CD8-positive, alpha-beta memory T cell (primary cell): ENCODE results near the gene PSMA8. TPM values are rescaled to one million over a fixed set of nuclear protein-coding genes. Genes with fewer than 3 reads are reported as not detected.
A peak's percentile ranks its signal among the peaks of the same experiment; 100 is the strongest.

Source experiments
- CTCF ChIA-PET: fragments of 350-600 bp; sonication (Branson Sonifier 250); formaldehyde crosslinking; loops from one replicate; lab custom pipeline; 2021; ENCODE audit warnings: antibody characterized with exemption; lab: Charles Lee
- POLR2A ChIA-PET: fragments of 350-600 bp; sonication (Branson Sonifier 250); formaldehyde crosslinking; loops from one replicate; lab custom pipeline; 2021; ENCODE audit warnings: antibody characterized with exemption; lab: Charles Lee
- DNase-seq, 5 donors: peaks; one replicate each; pipeline versions ENCODE4 v3.0.0 to v3.0.0-alpha.2; 2020 to 2022; ENCODE audit warnings: mixed read lengths in 1 of 5
- H3K27ac ChIP-seq: one replicate; pipeline ENCODE4 v1.7.0; 2013; ENCODE audit warnings: low read depth, mild to moderate bottlenecking, low read length, moderate library complexity
- H3K27me3 ChIP-seq: 2 replicates; pipeline ENCODE4 v1.7.0; 2013; ENCODE audit warnings: low read length, mild to moderate bottlenecking; ENCODE audit not compliant: insufficient read depth, poor library complexity, severe bottlenecking
- H3K36me3 ChIP-seq: 2 replicates; pipeline ENCODE4 v1.7.0; 2013; ENCODE audit warnings: mild to moderate bottlenecking, low read length, moderate library complexity; ENCODE audit not compliant: insufficient read depth
- H3K4me1 ChIP-seq: 2 replicates; pipeline ENCODE4 v1.7.0; 2013; ENCODE audit warnings: mild to moderate bottlenecking, low read length, moderate library complexity; ENCODE audit not compliant: insufficient read depth
- H3K4me3 ChIP-seq: 2 replicates; pipeline ENCODE4 v1.7.0; 2013; ENCODE audit warnings: mild to moderate bottlenecking, low read length
- H3K9me3 ChIP-seq: 2 replicates; pipeline ENCODE4 v1.7.0; 2013; ENCODE audit warnings: mild to moderate bottlenecking, low read length
- H3K27ac Mint-ChIP-seq, 8 donors: one replicate each; pipeline ENCODE4 v1.8.0; 2020 to 2021; ENCODE audit warnings: mixed read lengths in 8 of 8, mild to moderate bottlenecking in 6 of 8, inconsistent platforms in 3 of 8, moderate library complexity in 3 of 8
- H3K27me3 Mint-ChIP-seq, 2 donors: one replicate each; pipeline ENCODE4 v1.8.0; 2020 to 2021; ENCODE audit warnings: mixed read lengths in 2 of 2, mild to moderate bottlenecking in 1 of 2, moderate library complexity in 1 of 2
- H3K36me3 Mint-ChIP-seq, 3 donors: one replicate each; pipeline ENCODE4 v1.8.0; 2020 to 2021; ENCODE audit warnings: mixed read lengths in 3 of 3, inconsistent platforms in 1 of 3, mild to moderate bottlenecking in 1 of 3
- H3K4me1 Mint-ChIP-seq, 3 donors: one replicate each; pipeline ENCODE4 v1.8.0; 2020 to 2021; ENCODE audit warnings: mixed read lengths in 3 of 3, inconsistent platforms in 1 of 3, mild to moderate bottlenecking in 1 of 3
- H3K4me3 Mint-ChIP-seq, 7 donors: one replicate each; pipeline ENCODE4 v1.8.0; 2020 to 2021; ENCODE audit warnings: mixed read lengths in 7 of 7, mild to moderate bottlenecking in 6 of 7, moderate library complexity in 4 of 7, inconsistent platforms in 2 of 7
- H3K9me3 Mint-ChIP-seq, 5 donors: one replicate each; pipeline ENCODE4 v1.8.0; 2020 to 2022; ENCODE audit warnings: mixed read lengths in 5 of 5, mild to moderate bottlenecking in 3 of 5, moderate library complexity in 2 of 5, inconsistent platforms in 1 of 5
- polyA plus RNA-seq: library from polyadenylated mRNA; unstranded; fragments of 300-500 nt; fragmentation: Illumina TruSeq; gene quantifications from one replicate; pipeline ENCODE4 v1.2.3, GENCODE V29; 2021
- total RNA-seq, 2 experiments: library from RNA; stranded (reverse); gene quantifications; one replicate each; pipeline ENCODE4 v1.2.3, GENCODE V29; 2021

Gene PSMA8
- total and polyA plus RNA-seq, 3 experiments from 2014 or later, result 1.4 to 2.1 (median 1.7) TPM

DNA sequence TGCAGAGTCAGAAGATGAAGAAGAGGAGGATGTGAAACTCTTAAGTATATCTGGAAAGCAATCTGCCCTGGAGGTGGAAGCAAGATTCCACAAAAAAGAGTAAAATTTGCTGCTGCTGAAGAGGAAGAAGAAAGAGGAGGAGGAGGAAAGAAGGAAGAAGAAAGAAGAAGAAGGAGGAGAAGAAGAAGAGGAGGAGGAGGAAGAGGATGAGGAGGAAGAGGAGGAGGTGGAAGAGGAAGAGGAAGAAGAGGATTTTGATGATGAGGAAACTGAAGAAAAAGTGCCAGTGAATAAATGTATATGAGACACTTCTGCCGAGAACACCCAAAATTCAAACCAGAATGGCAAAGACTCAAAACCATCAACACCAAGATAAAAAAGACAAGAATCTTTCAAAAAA is 71.6 kb downstream of the PSMA8 start:
- Histone ChIP-seq H3K27ac (no peak overlapping the region), H3K4me3 (no peak overlapping the region), H3K36me3 (no peaks in the 10 kb centered on the region), H3K27me3 (no peaks in the 10 kb centered on the region), H3K9me3 (no peaks in the 10 kb centered on the region), H3K4me1 (no peaks in the 10 kb centered on the region)
- Mint-ChIP-seq H3K4me1 (no peaks in the 10 kb centered on the region), H3K27ac (peak overlapping the region in 1 of 8 donors; percentile 85), H3K9me3 (no peaks in the 10 kb centered on the region), H3K4me3 (no peak overlapping the region), H3K36me3 (peaks cover 0 to 4% (median 0%) of the 10 kb centered on the region in 3 donors), H3K27me3 (peaks cover 0 to 6% of the 10 kb centered on the region in 2 donors)
- ChIA-PET CTCF (no interaction called here), POLR2A (no interaction called here)
- DNase-seq, result no peak

DNA sequence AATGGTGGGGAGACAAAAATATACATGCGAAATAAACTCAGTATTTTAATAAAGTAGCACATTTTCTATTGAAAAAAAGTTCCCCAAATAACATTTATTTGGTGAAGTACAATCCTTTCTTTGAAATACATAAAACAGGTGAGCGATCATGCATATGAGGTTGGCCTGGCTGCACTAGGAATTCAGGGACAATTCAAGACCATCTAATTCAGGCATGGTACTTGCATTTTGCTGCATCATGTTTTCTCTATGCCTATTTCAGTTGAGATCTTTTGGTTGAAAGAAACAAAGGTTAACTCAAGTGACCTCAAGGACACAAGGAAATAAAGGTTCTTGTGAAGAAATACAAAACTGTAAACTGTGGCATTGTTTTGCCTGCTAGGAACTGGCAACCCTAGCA is 72.8 kb downstream of the PSMA8 start:
- Mint-ChIP-seq H3K4me1 (no peaks in the 10 kb centered on the region), H3K4me3 (no peak overlapping the region), H3K9me3 (no peaks in the 10 kb centered on the region), H3K36me3 (no peaks in the 10 kb centered on the region), H3K27me3 (peaks cover 0 to 6% of the 10 kb centered on the region in 2 donors), H3K27ac (no peak overlapping the region)
- Histone ChIP-seq H3K36me3 (no peaks in the 10 kb centered on the region), H3K27ac (no peak overlapping the region), H3K4me1 (no peaks in the 10 kb centered on the region), H3K9me3 (no peaks in the 10 kb centered on the region), H3K4me3 (no peak overlapping the region), H3K27me3 (no peaks in the 10 kb centered on the region)
- ChIA-PET POLR2A (no interaction called here), CTCF (no interaction called here)
- DNase-seq, result no peak

DNA sequence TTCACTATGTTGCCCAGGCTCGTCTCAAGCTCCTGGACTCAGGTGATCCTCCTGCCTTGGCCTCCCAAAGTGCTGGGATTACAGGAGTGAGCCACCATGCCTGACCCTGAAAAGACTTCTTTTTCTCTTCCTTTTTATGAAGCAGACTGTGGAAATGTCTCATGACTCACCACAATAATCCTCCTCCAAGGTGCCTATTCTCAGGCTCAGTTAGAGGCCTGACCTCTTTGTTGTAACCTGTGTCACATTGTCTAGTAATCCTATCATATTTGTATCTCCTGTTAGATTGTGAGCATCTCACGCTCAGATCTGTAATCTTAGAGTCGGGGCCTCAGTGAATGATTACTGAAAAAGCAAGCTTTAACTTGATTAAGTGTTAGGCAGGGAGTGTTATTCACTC is 74.3 kb downstream of the PSMA8 start:
- Mint-ChIP-seq H3K27me3 (peaks cover 0 to 6% of the 10 kb centered on the region in 2 donors), H3K4me3 (no peak overlapping the region), H3K36me3 (no peaks in the 10 kb centered on the region), H3K27ac (no peak overlapping the region), H3K9me3 (no peaks in the 10 kb centered on the region), H3K4me1 (no peaks in the 10 kb centered on the region)
- POLR2A ChIA-PET, result no interaction called here
- CTCF ChIA-PET, result no interaction called here
- Histone ChIP-seq H3K27ac (no peak overlapping the region), H3K9me3 (no peaks in the 10 kb centered on the region), H3K4me1 (no peaks in the 10 kb centered on the region), H3K27me3 (no peaks in the 10 kb centered on the region), H3K36me3 (no peaks in the 10 kb centered on the region), H3K4me3 (no peak overlapping the region)
- DNase-seq, result no peak

DNA sequence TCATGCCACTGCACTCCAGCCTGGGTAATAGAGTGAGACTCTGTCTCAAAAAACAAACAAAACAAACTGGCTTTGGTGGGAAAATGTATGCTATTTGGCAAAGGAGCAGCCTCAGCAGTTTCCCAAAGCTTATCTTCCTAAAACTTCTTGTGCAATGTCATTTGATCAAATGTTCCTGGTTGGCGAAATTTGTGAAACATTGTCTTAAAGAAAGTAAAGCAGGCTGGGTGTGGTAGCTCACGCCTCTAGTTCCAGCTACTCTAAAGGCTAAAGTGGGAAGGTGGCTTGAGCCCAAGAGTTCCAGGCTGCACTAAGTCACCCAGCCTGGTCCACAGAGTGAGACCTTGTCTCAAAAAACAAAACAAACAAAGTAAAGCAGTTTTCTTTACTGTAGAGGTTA is 75.3 kb downstream of the PSMA8 start:
- CTCF ChIA-PET, result no interaction called here

DNA sequence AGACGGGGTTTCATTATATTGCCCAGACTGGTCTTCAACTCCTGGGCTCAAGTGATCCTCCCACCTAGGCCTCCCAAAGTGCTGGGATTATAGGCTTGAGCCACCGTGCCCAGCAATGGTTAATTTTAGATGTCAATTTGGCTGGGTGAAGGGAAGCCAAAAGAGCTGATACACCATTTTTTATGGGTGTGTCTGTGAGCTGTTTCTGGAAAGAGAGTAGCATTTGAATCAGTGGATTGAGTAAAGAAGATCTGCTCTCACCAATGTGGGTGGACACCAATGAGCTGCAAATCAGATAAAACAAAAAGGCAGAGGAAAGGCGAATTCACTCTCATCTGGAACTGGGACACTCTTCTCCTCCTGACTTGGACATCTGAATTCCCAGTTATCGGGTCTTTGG is 76.5 kb downstream of the PSMA8 start:
- H3K4me3 ChIP-seq, result no peak overlapping the region
- ChIA-PET CTCF (no interaction called here), POLR2A (no interaction called here)
- H3K4me1 Mint-ChIP-seq, result peaks cover 5 to 12% (median 11%) of the 10 kb centered on the region in 3 donors
- H3K4me1 ChIP-seq, result peaks cover 11% of the 10 kb centered on the region
- H3K4me3 Mint-ChIP-seq, result no peak overlapping the region
- no peaks in the 10 kb centered on the region for H3K9me3 ChIP-seq
- no peaks in the 10 kb centered on the region for H3K36me3 Mint-ChIP-seq
- no peaks in the 10 kb centered on the region for H3K9me3 Mint-ChIP-seq
- H3K27ac ChIP-seq, result no peak overlapping the region
- no peaks in the 10 kb centered on the region for H3K36me3 ChIP-seq
- peaks cover 0 to 2% of the 10 kb centered on the region in 2 donors for H3K27me3 Mint-ChIP-seq
- no peaks in the 10 kb centered on the region for H3K27me3 ChIP-seq
- H3K27ac Mint-ChIP-seq, result no peak overlapping the region
- no peak for DNase-seq

More for the DNA sequence above, 75.3 kb downstream of the PSMA8 start:
- no peaks in the 10 kb centered on the region for H3K9me3 Mint-ChIP-seq
- no peaks in the 10 kb centered on the region for H3K27me3 ChIP-seq
- H3K9me3 ChIP-seq, result no peaks in the 10 kb centered on the region
- H3K27ac Mint-ChIP-seq, result peak overlapping the region in 1 of 8 donors; percentile 31
- no peak overlapping the region for H3K4me3 Mint-ChIP-seq
- POLR2A ChIA-PET, result no interaction called here
- no peak for DNase-seq
- peaks cover 0 to under 1% (median 0%) of the 10 kb centered on the region in 3 donors for H3K4me1 Mint-ChIP-seq
- H3K27ac ChIP-seq, result no peak overlapping the region
- H3K36me3 ChIP-seq, result no peaks in the 10 kb centered on the region
- H3K27me3 Mint-ChIP-seq, result peaks cover 0 to 3% of the 10 kb centered on the region in 2 donors
- no peaks in the 10 kb centered on the region for H3K36me3 Mint-ChIP-seq
- no peaks in the 10 kb centered on the region for H3K4me1 ChIP-seq
- H3K4me3 ChIP-seq, result no peak overlapping the region

DNA sequence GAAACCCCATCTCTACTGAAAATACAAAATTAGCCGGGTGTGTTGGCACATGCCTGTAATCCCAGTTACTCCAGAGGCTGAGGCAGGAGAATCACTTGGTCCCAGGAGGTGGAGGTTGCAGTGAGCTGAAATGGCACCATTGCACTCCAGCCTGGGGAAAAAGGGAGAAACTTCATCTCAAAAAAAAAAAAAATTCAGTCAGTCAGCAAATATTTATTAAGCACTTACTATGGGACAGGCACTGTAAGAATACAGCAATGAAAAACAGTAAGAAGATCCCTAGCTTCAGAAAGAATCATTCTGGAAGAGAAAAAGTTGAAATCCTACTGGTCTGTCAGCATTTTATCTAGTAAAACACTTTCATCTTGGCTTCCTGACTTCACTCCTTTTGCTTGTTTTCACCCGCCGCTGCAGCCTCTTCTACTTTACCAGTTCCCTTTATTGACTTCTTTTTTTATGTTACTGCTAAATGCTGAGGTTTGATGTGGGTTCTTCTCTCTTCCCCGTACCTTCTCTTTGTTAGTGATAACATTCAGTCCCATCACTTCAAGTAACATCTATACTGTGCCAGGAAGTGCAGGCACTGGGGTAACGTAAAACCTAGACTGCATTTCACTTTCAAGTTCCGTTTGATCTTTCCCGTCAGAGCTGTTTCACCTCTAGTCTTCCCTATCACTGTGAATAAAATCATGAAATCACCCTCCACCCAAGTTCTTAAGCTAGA is 81.7 kb downstream of the PSMA8 start:
- peaks cover 13 to 24% (median 21%) of the 10 kb centered on the region in 3 donors for H3K4me1 Mint-ChIP-seq
- H3K27me3 ChIP-seq, result no peaks in the 10 kb centered on the region
- no peaks in the 10 kb centered on the region for H3K36me3 ChIP-seq
- CTCF ChIA-PET, result interaction anchor here (1.7 kb wide), 1 partner anchor 9 kb away, joined by 4 read pairs; no protein-coding TSS in a partner anchor
- H3K4me1 ChIP-seq, result peaks cover 23% of the 10 kb centered on the region
- H3K9me3 ChIP-seq, result no peaks in the 10 kb centered on the region
- H3K27ac ChIP-seq, result no peak overlapping the region
- H3K27me3 Mint-ChIP-seq, result no peaks in the 10 kb centered on the region
- DNase-seq, result peak in 3 of 5 donors; percentile 49 to 86 (median 70)
- peak overlapping the region; percentile 29 for H3K4me3 ChIP-seq
- peak overlapping the region; percentile 19 to 83 (median 78) for H3K4me3 Mint-ChIP-seq
- POLR2A ChIA-PET, result interaction anchor here (0.7 kb wide), 1 partner anchor 10 kb away, joined by 9 read pairs; no protein-coding TSS in a partner anchor
- H3K27ac Mint-ChIP-seq, result peak overlapping the region; percentile 7 to 94 (median 88)
- H3K9me3 Mint-ChIP-seq, result no peaks in the 10 kb centered on the region
- no peaks in the 10 kb centered on the region for H3K36me3 Mint-ChIP-seq

DNA sequence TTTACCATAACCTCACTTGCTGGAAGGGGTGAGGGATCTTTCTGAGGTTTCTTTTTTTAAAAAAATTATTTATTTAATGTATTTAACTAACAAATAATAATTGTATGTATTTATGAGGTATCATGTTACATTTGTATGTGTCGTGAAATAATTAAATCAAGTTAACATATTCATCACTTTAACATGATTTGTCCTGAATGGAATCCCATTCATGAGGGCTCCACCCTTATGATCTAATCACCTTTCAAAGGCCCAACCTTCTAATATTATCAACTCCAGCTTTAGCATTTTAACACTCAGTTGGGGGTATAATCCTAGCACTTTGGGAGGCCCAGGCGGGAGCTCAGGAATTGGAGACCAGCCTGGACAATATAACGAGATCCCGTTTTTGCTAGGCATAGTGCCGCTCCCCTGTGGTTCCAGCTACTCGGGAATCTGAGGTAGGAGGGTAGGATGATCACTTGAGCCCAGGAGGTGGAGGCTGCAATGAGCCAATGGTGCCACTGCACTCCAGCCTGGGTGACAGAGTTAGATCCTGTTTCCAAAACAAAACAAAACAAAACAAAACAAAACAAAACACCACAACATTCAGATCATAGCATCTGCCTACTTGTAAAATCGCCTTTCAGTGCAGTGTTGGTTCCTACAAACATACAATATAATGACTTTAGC is 91.5 kb downstream of the PSMA8 start:
- Histone ChIP-seq H3K36me3 (no peaks in the 10 kb centered on the region), H3K9me3 (no peaks in the 10 kb centered on the region), H3K27me3 (no peaks in the 10 kb centered on the region), H3K4me3 (no peak overlapping the region), H3K27ac (no peak overlapping the region), H3K4me1 (peaks cover 22% of the 10 kb centered on the region)
- H3K27ac Mint-ChIP-seq, result peak overlapping the region in 6 of 8 donors; percentile 65 to 98 (median 96)
- peaks cover 0 to 7% (median 0%) of the 10 kb centered on the region in 3 donors for H3K36me3 Mint-ChIP-seq
- peak overlapping the region; percentile 54 to 98 (median 94) for H3K4me3 Mint-ChIP-seq
- peaks cover 25 to 36% (median 30%) of the 10 kb centered on the region in 3 donors for H3K4me1 Mint-ChIP-seq
- ChIA-PET CTCF (interaction anchor here (1.3 kb wide), 1 partner anchor 10 kb away, joined by 4 read pairs; no protein-coding TSS in a partner anchor), POLR2A (interaction anchor here (1.2 kb wide), 1 partner anchor 9 kb away, joined by 9 read pairs; no protein-coding TSS in a partner anchor)
- H3K9me3 Mint-ChIP-seq, result no peaks in the 10 kb centered on the region
- H3K27me3 Mint-ChIP-seq, result peaks cover 0 to 8% of the 10 kb centered on the region in 2 donors
- DNase-seq, result no peak

DNA sequence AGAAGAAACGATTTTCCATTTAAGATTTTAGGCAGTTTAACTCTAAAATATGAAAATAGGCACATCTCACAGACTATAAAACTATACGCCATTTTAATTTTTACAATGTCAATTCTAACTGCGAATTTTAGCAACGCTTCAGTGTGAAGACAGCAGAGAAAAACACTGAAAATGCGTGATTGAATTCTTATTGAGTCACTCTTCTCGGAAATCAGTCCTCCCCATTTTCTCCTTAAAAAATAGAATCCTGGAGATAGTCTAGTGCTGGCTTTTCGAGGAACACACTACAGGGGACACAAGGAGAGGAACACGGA is 92.2 kb downstream of the PSMA8 start:
- H3K27ac Mint-ChIP-seq, result peak overlapping the region; percentile 93 to 98 (median 97)
- Histone ChIP-seq H3K27ac (peak overlapping the region; percentile 63), H3K4me3 (peak overlapping the region; percentile 67), H3K36me3 (no peaks in the 10 kb centered on the region), H3K27me3 (no peaks in the 10 kb centered on the region), H3K9me3 (no peaks in the 10 kb centered on the region), H3K4me1 (peaks cover 27% of the 10 kb centered on the region)
- no peaks in the 10 kb centered on the region for H3K9me3 Mint-ChIP-seq
- H3K4me3 Mint-ChIP-seq, result peak overlapping the region; percentile 92 to 98 (median 95)
- POLR2A ChIA-PET, result interaction anchor here (1.2 to 2.0 kb wide), 3 partner anchors 10 to 134 kb away, joined by 5 to 9 read pairs (median 7); no protein-coding TSS in a partner anchor
- CTCF ChIA-PET, result interaction anchor here (2.0 kb wide), 1 partner anchor 8 kb away, joined by 6 read pairs; no protein-coding TSS in a partner anchor
- peaks cover 0 to 8% of the 10 kb centered on the region in 2 donors for H3K27me3 Mint-ChIP-seq
- DNase-seq, result no peak
- peaks cover 25 to 42% (median 30%) of the 10 kb centered on the region in 3 donors for H3K4me1 Mint-ChIP-seq
- peaks cover 0 to 7% (median 0%) of the 10 kb centered on the region in 3 donors for H3K36me3 Mint-ChIP-seq
